Subcutaneous abdominal adipose tissue (tissue), 5 donors: ENCODE data around the gene DNAJB2.

Experiments
- H3K27ac ChIP-seq: one replicate; pipeline ENCODE4 v1.7.0; 2013; ENCODE audit warnings: low read depth, mild to moderate bottlenecking, inconsistent platforms, low read length, moderate library complexity
- H3K27me3 ChIP-seq, 5 donors: one replicate each; pipeline ENCODE4 v1.7.0; 2013; ENCODE audit warnings: low read length in 5 of 5, inconsistent platforms in 1 of 5; ENCODE audit not compliant: control insufficient read depth in 5 of 5, insufficient read depth in 4 of 5
- H3K36me3 ChIP-seq, 5 donors: one replicate each; pipeline ENCODE4 v1.7.0; 2013; ENCODE audit warnings: low read length in 5 of 5; ENCODE audit not compliant: control insufficient read depth in 5 of 5, insufficient read depth in 5 of 5
- H3K4me1 ChIP-seq, 5 donors: one replicate each; pipeline ENCODE4 v1.7.0; 2013; ENCODE audit warnings: low read length in 5 of 5, mild to moderate bottlenecking in 3 of 5, moderate library complexity in 1 of 5; ENCODE audit not compliant: control insufficient read depth in 5 of 5, insufficient read depth in 5 of 5
- H3K4me3 ChIP-seq, 5 donors: one replicate each; pipeline ENCODE4 v1.7.0; 2013; ENCODE audit warnings: low read length in 5 of 5, low read depth in 1 of 5
- H3K9ac ChIP-seq, 5 donors: one replicate each; pipeline ENCODE4 v1.7.0; 2013; ENCODE audit warnings: low read length in 5 of 5, mild to moderate bottlenecking in 4 of 5, moderate library complexity in 3 of 5
- H3K9me3 ChIP-seq, 5 donors: one replicate each; pipeline ENCODE4 v1.7.0; 2013; ENCODE audit warnings: low read length in 5 of 5; ENCODE audit not compliant: control insufficient read depth in 5 of 5
- donor health status: healthy.
- donor health status: healthy.
- donor health status: healthy.
- donor health status: healthy.
- donor health status: healthy.

Gene DNAJB2

GRCh38 chr2:219335373-219335786, 56.2 kb downstream of the DNAJB2 start:
- Histone ChIP-seq H3K27me3 (peaks cover 11 to 28% (median 18%) of the 10 kb centered on the region in 5 donors), H3K9ac (no peak overlapping the region), H3K4me3 (no peak overlapping the region), H3K9me3 (peaks cover 0 to 4% (median 2%) of the 10 kb centered on the region in 5 donors), H3K4me1 (peaks cover 0 to 5% (median 0%) of the 10 kb centered on the region in 5 donors), H3K27ac (no peak overlapping the region), H3K36me3 (no peaks in the 10 kb centered on the region)
